ENCODE data around the gene ATP13A4.

The ATP13A4 gene

DNA sequence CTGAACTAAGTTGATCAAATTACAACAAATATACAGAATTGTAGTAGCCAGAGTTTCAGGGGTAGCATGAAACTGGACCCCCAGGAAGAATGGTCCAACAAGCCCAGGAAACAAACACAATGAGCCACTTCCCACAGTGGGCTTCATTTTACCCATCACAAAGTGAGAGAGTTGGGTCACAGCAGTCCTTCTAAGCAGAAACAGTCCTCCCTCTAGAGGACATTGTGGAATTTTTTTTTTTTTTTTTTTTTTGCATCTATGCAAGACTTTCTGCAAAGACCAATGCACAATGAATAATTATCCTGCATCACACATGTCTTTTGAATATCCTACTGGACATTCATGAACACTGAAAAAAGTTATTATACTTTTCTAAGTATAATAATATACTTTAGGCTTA, 102.4 kb downstream of the ATP13A4 start:
- peak in 1 of 3 donors; percentile 7 for DNase-seq
- H3K36me3 ChIP-seq (ENCODE audit: control insufficient read depth in 4 of 4, insufficient read depth in 4 of 4, low read length in 3 of 4), result no peaks in the 10 kb centered on the region
- CTCF ChIA-PET, result no interaction called here
- POLR2A ChIA-PET, result no interaction called here
- no peak overlapping the region for H3K27ac ChIP-seq (ENCODE audit: insufficient read depth in 1 of 2, low read depth in 1 of 2, low read length in 2 of 2, poor library complexity in 1 of 2, severe bottlenecking in 2 of 2)
- peaks cover 0 to 3% (median 0%) of the 10 kb centered on the region in 4 experiments for H3K4me1 ChIP-seq (ENCODE audit: control extremely low read depth in 1 of 4, control insufficient read depth in 4 of 4, insufficient read depth in 4 of 4, low read length in 3 of 4)
- H3K4me3 ChIP-seq (ENCODE audit: control insufficient read depth in 1 of 7, extremely low read depth in 1 of 7, insufficient read depth in 4 of 7, low read depth in 2 of 7, low read length in 6 of 7), result no peak overlapping the region
- H3K9me3 ChIP-seq (ENCODE audit: control extremely low read depth in 1 of 5, control insufficient read depth in 4 of 5, insufficient read depth in 2 of 5, low read depth in 1 of 5, low read length in 4 of 5), result no peaks in the 10 kb centered on the region
- no peaks in the 10 kb centered on the region for H3K27me3 ChIP-seq (replicated peaks in 2 of 5; ENCODE audit: control insufficient read depth in 4 of 5, insufficient read depth in 5 of 5, low read length in 4 of 5)

DNA sequence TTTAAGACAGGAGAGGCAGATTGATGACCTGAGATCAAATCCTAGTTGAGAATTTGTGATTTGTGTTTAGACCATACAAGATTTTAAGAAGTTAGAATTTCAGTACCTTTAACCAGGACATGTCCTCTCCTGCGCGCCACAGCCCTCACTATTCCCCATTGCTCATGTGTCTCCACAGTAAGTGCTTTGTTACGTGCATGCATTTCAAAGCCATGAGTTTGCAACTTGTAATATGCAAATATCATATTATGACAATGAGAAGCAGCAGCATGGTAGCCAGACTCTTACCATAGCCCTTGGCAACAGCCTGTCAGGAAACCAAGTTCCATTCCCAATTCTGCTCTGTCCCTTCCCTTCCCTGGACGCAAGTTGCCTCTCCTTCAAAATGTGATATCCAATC, 102.8 kb downstream of the ATP13A4 start:
- WGBS (ENCODE audit: insufficient coverage), result 100% methylated on average over 1 of the region's 4 CpGs
- no peaks in the 10 kb centered on the region for H3K27me3 ChIP-seq (replicated peaks in 2 of 5; ENCODE audit: control insufficient read depth in 4 of 5, insufficient read depth in 5 of 5, low read length in 4 of 5)
- H3K36me3 ChIP-seq (ENCODE audit: control insufficient read depth in 4 of 4, insufficient read depth in 4 of 4, low read length in 3 of 4), result no peaks in the 10 kb centered on the region
- ChIA-PET POLR2A (no interaction called here), CTCF (no interaction called here)
- DNase-seq, result no peak
- H3K27ac ChIP-seq (ENCODE audit: insufficient read depth in 1 of 2, low read depth in 1 of 2, low read length in 2 of 2, poor library complexity in 1 of 2, severe bottlenecking in 2 of 2), result no peak overlapping the region
- no peaks in the 10 kb centered on the region for H3K9me3 ChIP-seq (ENCODE audit: control extremely low read depth in 1 of 5, control insufficient read depth in 4 of 5, insufficient read depth in 2 of 5, low read depth in 1 of 5, low read length in 4 of 5)
- H3K4me1 ChIP-seq (ENCODE audit: control extremely low read depth in 1 of 4, control insufficient read depth in 4 of 4, insufficient read depth in 4 of 4, low read length in 3 of 4), result peaks cover 0 to 6% (median 0%) of the 10 kb centered on the region in 4 experiments
- no peak overlapping the region for H3K4me3 ChIP-seq (ENCODE audit: control insufficient read depth in 1 of 7, extremely low read depth in 1 of 7, insufficient read depth in 4 of 7, low read depth in 2 of 7, low read length in 6 of 7)

DNA sequence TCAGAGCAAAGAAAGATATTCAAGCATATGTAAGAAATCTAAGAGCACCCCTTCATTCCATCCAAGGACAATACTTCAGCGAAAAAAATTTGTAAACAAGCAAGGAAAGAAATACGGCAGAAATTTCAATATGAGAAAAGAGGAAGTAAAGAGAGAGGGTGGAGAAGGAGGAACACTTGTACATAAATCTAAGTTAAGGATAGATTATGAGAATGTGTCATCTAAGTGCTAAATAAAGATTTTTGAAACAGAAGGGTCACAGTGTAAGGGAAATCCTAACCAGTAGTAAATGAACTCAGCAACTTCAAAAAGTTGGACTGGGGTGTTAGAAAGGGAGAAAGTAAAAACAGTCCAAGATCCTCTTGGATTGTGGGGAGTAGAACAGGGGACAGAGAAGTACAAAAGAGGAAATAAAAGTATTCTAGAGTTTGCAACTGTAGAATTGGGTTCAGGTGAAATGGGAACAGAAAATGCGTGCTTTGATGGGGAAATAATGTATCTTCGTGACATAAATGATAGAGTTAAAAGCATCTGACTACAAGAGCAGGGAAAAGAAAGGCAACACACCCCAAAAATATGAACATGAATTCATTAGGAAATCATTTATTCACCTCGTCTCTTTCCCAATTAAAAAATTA, 107.6 kb downstream of the ATP13A4 start:
- WGBS (ENCODE audit: insufficient coverage), result no CpG with 5 or more reads among the region's 5 CpGs
- H3K4me3 ChIP-seq (ENCODE audit: control insufficient read depth in 1 of 7, extremely low read depth in 1 of 7, insufficient read depth in 4 of 7, low read depth in 2 of 7, low read length in 6 of 7), result no peak overlapping the region
- no peaks in the 10 kb centered on the region for H3K27me3 ChIP-seq (replicated peaks in 2 of 5; ENCODE audit: control insufficient read depth in 4 of 5, insufficient read depth in 5 of 5, low read length in 4 of 5)
- POLR2A ChIA-PET, result no interaction called here
- CTCF ChIA-PET, result no interaction called here
- peaks cover 0 to 6% (median 0%) of the 10 kb centered on the region in 4 experiments for H3K4me1 ChIP-seq (ENCODE audit: control extremely low read depth in 1 of 4, control insufficient read depth in 4 of 4, insufficient read depth in 4 of 4, low read length in 3 of 4)
- H3K36me3 ChIP-seq (ENCODE audit: control insufficient read depth in 4 of 4, insufficient read depth in 4 of 4, low read length in 3 of 4), result no peaks in the 10 kb centered on the region
- H3K27ac ChIP-seq (ENCODE audit: insufficient read depth in 1 of 2, low read depth in 1 of 2, low read length in 2 of 2, poor library complexity in 1 of 2, severe bottlenecking in 2 of 2), result no peak overlapping the region
- no peaks in the 10 kb centered on the region for H3K9me3 ChIP-seq (ENCODE audit: control extremely low read depth in 1 of 5, control insufficient read depth in 4 of 5, insufficient read depth in 2 of 5, low read depth in 1 of 5, low read length in 4 of 5)
- peak in 2 of 3 donors; percentile 54 to 64 for DNase-seq

DNA sequence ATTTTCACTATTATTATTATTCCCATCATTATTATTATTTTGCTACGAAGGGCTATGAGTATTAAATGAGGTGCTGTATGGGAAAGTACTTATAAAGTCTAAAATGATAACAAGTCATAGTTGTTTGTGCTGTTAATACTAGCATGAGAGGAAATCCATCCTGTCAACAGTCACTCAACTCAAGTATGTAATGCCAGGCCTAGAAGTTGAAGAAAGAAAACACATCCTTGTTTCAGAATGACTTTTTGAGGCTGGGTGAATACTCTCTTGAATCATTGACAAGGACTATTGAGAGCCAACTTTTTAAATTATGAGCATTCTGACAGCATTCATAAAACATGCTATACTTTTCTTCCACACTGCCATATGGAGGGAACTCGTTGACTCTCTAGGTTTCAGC, 115.3 kb downstream of the ATP13A4 start:
- Histone ChIP-seq H3K4me3 (ENCODE audit: control insufficient read depth in 1 of 7, extremely low read depth in 1 of 7, insufficient read depth in 4 of 7, low read depth in 2 of 7, low read length in 6 of 7) (no peak overlapping the region), H3K27ac (ENCODE audit: insufficient read depth in 1 of 2, low read depth in 1 of 2, low read length in 2 of 2, poor library complexity in 1 of 2, severe bottlenecking in 2 of 2) (no peak overlapping the region), H3K36me3 (ENCODE audit: control insufficient read depth in 4 of 4, insufficient read depth in 4 of 4, low read length in 3 of 4) (no peaks in the 10 kb centered on the region), H3K9me3 (ENCODE audit: control extremely low read depth in 1 of 5, control insufficient read depth in 4 of 5, insufficient read depth in 2 of 5, low read depth in 1 of 5, low read length in 4 of 5) (no peaks in the 10 kb centered on the region), H3K27me3 (replicated peaks in 2 of 5; ENCODE audit: control insufficient read depth in 4 of 5, insufficient read depth in 5 of 5, low read length in 4 of 5) (no peaks in the 10 kb centered on the region), H3K4me1 (ENCODE audit: control extremely low read depth in 1 of 4, control insufficient read depth in 4 of 4, insufficient read depth in 4 of 4, low read length in 3 of 4) (no peaks in the 10 kb centered on the region)
- 100% methylated on average over 1 of the region's 2 CpGs for WGBS (ENCODE audit: insufficient coverage)
- CTCF ChIA-PET, result no interaction called here
- no peak for DNase-seq
- POLR2A ChIA-PET, result no interaction called here

DNA sequence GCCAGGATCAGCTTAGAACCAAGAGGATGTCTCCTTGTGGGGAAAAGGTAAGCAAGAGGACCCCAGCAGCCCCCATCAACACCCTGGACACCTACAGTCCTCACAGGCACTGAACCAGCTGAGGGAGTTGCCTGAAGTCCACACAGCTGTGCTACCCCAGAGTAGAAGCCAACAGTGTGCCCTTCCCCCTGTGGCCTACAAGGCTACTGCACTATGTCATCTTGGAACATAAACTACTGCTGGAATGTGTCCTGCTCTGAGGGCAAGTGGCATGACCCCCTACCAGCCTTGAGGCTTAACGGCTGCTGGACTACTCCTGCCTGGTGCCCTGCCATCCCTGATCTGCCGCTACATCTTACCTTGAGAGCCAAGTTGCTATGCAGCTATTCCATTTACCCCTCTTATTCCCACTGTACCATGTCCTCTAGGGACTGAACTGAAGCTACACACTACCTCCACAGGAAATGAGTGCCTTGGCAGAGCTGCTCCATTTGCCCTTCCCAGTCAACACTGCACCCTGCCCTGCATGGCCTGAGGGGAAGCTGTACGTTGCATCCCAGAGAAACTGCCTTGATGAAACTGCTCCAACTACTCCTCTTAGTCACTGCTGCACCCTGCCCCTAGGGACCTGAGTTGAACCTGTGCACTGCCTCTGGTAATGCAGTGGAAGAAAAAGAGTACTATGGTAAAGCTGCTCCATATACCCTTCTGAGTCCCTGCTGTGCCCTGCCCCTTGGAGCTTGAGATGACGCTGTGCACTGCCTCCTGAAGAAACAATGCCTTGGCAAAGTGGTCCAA, 135.9 kb downstream of the ATP13A4 start:
- Histone ChIP-seq H3K9me3 (ENCODE audit: control extremely low read depth in 1 of 5, control insufficient read depth in 4 of 5, insufficient read depth in 2 of 5, low read depth in 1 of 5, low read length in 4 of 5) (peaks cover 4 to 46% (median 11%) of the 10 kb centered on the region in 5 experiments), H3K27ac (ENCODE audit: insufficient read depth in 1 of 2, low read depth in 1 of 2, low read length in 2 of 2, poor library complexity in 1 of 2, severe bottlenecking in 2 of 2) (no peak overlapping the region), H3K36me3 (ENCODE audit: control insufficient read depth in 4 of 4, insufficient read depth in 4 of 4, low read length in 3 of 4) (no peaks in the 10 kb centered on the region), H3K4me1 (ENCODE audit: control extremely low read depth in 1 of 4, control insufficient read depth in 4 of 4, insufficient read depth in 4 of 4, low read length in 3 of 4) (no peaks in the 10 kb centered on the region), H3K4me3 (ENCODE audit: control insufficient read depth in 1 of 7, extremely low read depth in 1 of 7, insufficient read depth in 4 of 7, low read depth in 2 of 7, low read length in 6 of 7) (no peak overlapping the region), H3K27me3 (replicated peaks in 2 of 5; ENCODE audit: control insufficient read depth in 4 of 5, insufficient read depth in 5 of 5, low read length in 4 of 5) (no peaks in the 10 kb centered on the region)
- WGBS (ENCODE audit: insufficient coverage), result 97% methylated on average over 4 of the region's 4 CpGs
- ChIA-PET CTCF (no interaction called here), POLR2A (no interaction called here)
- DNase-seq, result no peak

DNA sequence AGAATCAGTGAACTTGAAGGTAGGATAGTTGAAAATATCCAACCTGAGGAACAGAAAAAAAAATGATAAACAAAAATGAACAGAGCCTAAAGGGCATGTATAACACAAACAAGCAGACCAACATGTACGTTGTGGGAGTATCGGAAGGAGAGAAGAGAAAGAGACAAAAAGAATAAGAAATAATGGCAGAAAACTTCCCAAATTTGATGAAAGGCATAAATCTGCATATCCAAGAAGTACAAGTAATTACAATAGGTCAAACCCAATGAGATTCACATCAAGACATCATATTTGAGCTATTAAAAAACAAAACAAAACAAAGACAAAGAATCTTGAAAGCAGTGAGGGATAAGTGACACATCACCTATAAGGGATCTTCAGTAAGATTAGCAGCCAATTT, 138.1 kb downstream of the ATP13A4 start:
- POLR2A ChIA-PET, result no interaction called here
- H3K4me3 ChIP-seq (ENCODE audit: control insufficient read depth in 1 of 7, extremely low read depth in 1 of 7, insufficient read depth in 4 of 7, low read depth in 2 of 7, low read length in 6 of 7), result no peak overlapping the region
- no peak overlapping the region for H3K27ac ChIP-seq (ENCODE audit: insufficient read depth in 1 of 2, low read depth in 1 of 2, low read length in 2 of 2, poor library complexity in 1 of 2, severe bottlenecking in 2 of 2)
- DNase-seq, result no peak
- peaks cover 4 to 54% (median 11%) of the 10 kb centered on the region in 5 experiments for H3K9me3 ChIP-seq (ENCODE audit: control extremely low read depth in 1 of 5, control insufficient read depth in 4 of 5, insufficient read depth in 2 of 5, low read depth in 1 of 5, low read length in 4 of 5)
- WGBS (ENCODE audit: insufficient coverage), result no CpG with 5 or more reads among the region's 2 CpGs
- H3K4me1 ChIP-seq (ENCODE audit: control extremely low read depth in 1 of 4, control insufficient read depth in 4 of 4, insufficient read depth in 4 of 4, low read length in 3 of 4), result no peaks in the 10 kb centered on the region
- CTCF ChIA-PET, result no interaction called here
- no peaks in the 10 kb centered on the region for H3K27me3 ChIP-seq (replicated peaks in 2 of 5; ENCODE audit: control insufficient read depth in 4 of 5, insufficient read depth in 5 of 5, low read length in 4 of 5)
- H3K36me3 ChIP-seq (ENCODE audit: control insufficient read depth in 4 of 4, insufficient read depth in 4 of 4, low read length in 3 of 4), result no peaks in the 10 kb centered on the region

DNA sequence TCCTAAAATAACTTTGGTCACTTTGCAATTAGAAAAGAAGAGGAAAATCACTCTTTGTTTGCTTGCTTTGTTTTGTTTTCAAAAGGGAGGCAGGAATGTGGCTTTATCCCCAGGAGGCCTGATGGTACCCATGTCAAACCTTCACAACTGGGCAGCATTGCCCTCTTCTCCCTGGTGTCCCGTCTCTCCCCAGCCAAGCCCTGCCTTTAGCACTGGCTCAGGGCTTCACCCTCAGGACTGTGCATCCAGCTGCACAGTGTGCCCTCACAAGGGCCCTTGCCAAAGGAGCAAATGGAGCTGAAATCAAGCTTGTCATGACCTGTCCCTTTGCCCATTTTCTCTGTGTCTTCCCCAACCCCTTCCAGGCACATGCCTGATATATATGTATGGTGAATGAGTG, 147.0 kb downstream of the ATP13A4 start:
- Histone ChIP-seq H3K36me3 (ENCODE audit: control insufficient read depth in 4 of 4, insufficient read depth in 4 of 4, low read length in 3 of 4) (no peaks in the 10 kb centered on the region), H3K4me1 (ENCODE audit: control extremely low read depth in 1 of 4, control insufficient read depth in 4 of 4, insufficient read depth in 4 of 4, low read length in 3 of 4) (no peaks in the 10 kb centered on the region), H3K9me3 (ENCODE audit: control extremely low read depth in 1 of 5, control insufficient read depth in 4 of 5, insufficient read depth in 2 of 5, low read depth in 1 of 5, low read length in 4 of 5) (peaks cover 0 to 2% (median 0%) of the 10 kb centered on the region in 5 experiments), H3K27me3 (replicated peaks in 2 of 5; ENCODE audit: control insufficient read depth in 4 of 5, insufficient read depth in 5 of 5, low read length in 4 of 5) (no peaks in the 10 kb centered on the region), H3K4me3 (ENCODE audit: control insufficient read depth in 1 of 7, extremely low read depth in 1 of 7, insufficient read depth in 4 of 7, low read depth in 2 of 7, low read length in 6 of 7) (no peak overlapping the region), H3K27ac (ENCODE audit: insufficient read depth in 1 of 2, low read depth in 1 of 2, low read length in 2 of 2, poor library complexity in 1 of 2, severe bottlenecking in 2 of 2) (no peak overlapping the region)
- ChIA-PET CTCF (no interaction called here), POLR2A (no interaction called here)
- no peak for DNase-seq
- 78% methylated on average over 1 of the region's 1 CpG for WGBS (ENCODE audit: insufficient coverage)

Measured in common myeloid progenitor, CD34-positive (primary cell).